GM12878 (cell line): Measurements from ENCODE around the gene FRK. TPM values are rescaled to one million over a fixed set of nuclear protein-coding genes. Genes with fewer than 3 reads are reported as not detected.

Experiments
- ATAC-seq: fragments of 200-7000 bp; cut with Tn5 transposase; 3 replicates; pipeline ENCODE4 v1.9.1; 2020; ENCODE audit warnings: mild to moderate bottlenecking, moderate library complexity
- BruUV-seq: library from RNA; stranded (reverse); fragments of 400-500 nt; replicated peaks from 2 replicates; lab custom pipeline; 2021; lab: Mats Ljungman, UMichigan
- CTCF ChIA-PET: fragments of 300-600 bp; sonication (Branson Sonifier 250); formaldehyde crosslinking; extraction: SDS; loops from one replicate; lab custom pipeline; 2021; ENCODE audit warnings: inconsistent platforms; lab: Yijun Ruan, JAX
- POLR2A ChIA-PET: fragments of 350-600 bp; formaldehyde crosslinking; extraction: SDS; loops from one replicate; lab custom pipeline; 2021; ENCODE audit warnings: inconsistent platforms; lab: Charles Lee
- RAD21 ChIA-PET: fragments of 300-600 bp; sonication (Branson Sonifier 250); formaldehyde crosslinking; loops from one replicate; lab custom pipeline; 2023; ENCODE audit warnings: antibody characterized with exemption; ENCODE audit not compliant: unreplicated experiment; lab: Charles Lee
- SMC1A ChIA-PET: fragments of 300-600 bp; sonication (Branson Sonifier 250); formaldehyde crosslinking; loops from one replicate; lab custom pipeline; 2023; ENCODE audit not compliant: unreplicated experiment, uncharacterized antibody; lab: Charles Lee
- DNase-seq: peaks from one replicate; pipeline ENCODE4 v3.0.0-alpha.2; 2011; ENCODE audit warnings: low read depth, low spot score
- FAIRE-seq: peaks from 3 replicates; lab custom pipeline; 2011; peaks lifted over from hg19 to GRCh38; lab: Jason Lieb, UNC
- H2AFZ ChIP-seq: 2 replicates; pipeline ENCODE4 v1.6.0; 2011; ENCODE audit warnings: low read depth, low read length, control low read depth; ENCODE audit not compliant: control insufficient read depth
- H3K27ac ChIP-seq: 2 replicates; pipeline ENCODE4 v1.5.1; 2011; ENCODE audit warnings: control low read depth; ENCODE audit not compliant: control insufficient read depth, insufficient read depth
- H3K27me3 ChIP-seq, 2 experiments: replicated peaks in 1 of 2; 2 replicates each; pipeline versions ENCODE4 v1.6.0 to v1.6.1; 2011; ENCODE audit warnings: low read length in 1 of 2; ENCODE audit not compliant: control insufficient read depth in 2 of 2, insufficient read depth in 2 of 2
- H3K36me3 ChIP-seq, 2 experiments: 2 replicates each; pipeline ENCODE4 v1.5.1; 2011; ENCODE audit warnings: low read length in 1 of 2; ENCODE audit not compliant: control insufficient read depth in 2 of 2, insufficient read depth in 2 of 2
- H3K4me1 ChIP-seq: 2 replicates; pipeline ENCODE4 v1.6.1; 2011; ENCODE audit warnings: mild to moderate bottlenecking, low read length, moderate library complexity, mixed read lengths; ENCODE audit not compliant: control insufficient read depth, insufficient read depth
- H3K4me2 ChIP-seq: 2 replicates; pipeline ENCODE4 v1.6.0; 2011; ENCODE audit warnings: control low read depth; ENCODE audit not compliant: control insufficient read depth, insufficient read depth
- H3K4me3 ChIP-seq: fragments of 200-600 bp; sonication (generic); 2 replicates; pipeline ENCODE4 v1.5.1; 2016
- H3K79me2 ChIP-seq: 2 replicates; pipeline ENCODE4 v1.6.0; 2011; ENCODE audit warnings: low read length; ENCODE audit not compliant: control insufficient read depth, insufficient read depth
- H3K9ac ChIP-seq: 2 replicates; pipeline ENCODE4 v1.8.0; 2011; ENCODE audit warnings: low read length, control low read depth, mixed read lengths; ENCODE audit not compliant: control insufficient read depth, insufficient read depth
- H3K9me3 ChIP-seq: replicated peaks from 3 replicates; pipeline ENCODE4 v1.5.1; 2011; ENCODE audit warnings: mild to moderate bottlenecking, low read length; ENCODE audit not compliant: control insufficient read depth, insufficient read depth
- H4K20me1 ChIP-seq: 2 replicates; pipeline ENCODE4 v1.6.0; 2011; ENCODE audit not compliant: control insufficient read depth, insufficient read depth
- BACH1 ChIP-seq: fragments of 450-650 bp; IDR thresholded peaks from 2 replicates; pipeline ENCODE4 v1.6.1; 2017; ENCODE audit warnings: mild to moderate bottlenecking, borderline replicate concordance
- BCLAF1 ChIP-seq: fragments of 450-650 bp; IDR thresholded peaks from 2 replicates; pipeline ENCODE4 v1.6.1; 2017; ENCODE audit warnings: antibody characterized with exemption, mild to moderate bottlenecking, moderate library complexity
- CHD2 ChIP-seq: IDR thresholded peaks from 2 replicates; pipeline ENCODE4 v1.6.1; 2011; ENCODE audit warnings: low read depth, low read length, improper control_type of control experiment, borderline replicate concordance
- CHD4 ChIP-seq: fragments of 200-600 bp; sonication (generic); IDR thresholded peaks from 2 replicates; pipeline ENCODE4 v1.6.1; 2016; ENCODE audit warnings: mild to moderate bottlenecking
- GATAD2B ChIP-seq: fragments of 450-650 bp; conservative IDR thresholded peaks from 2 replicates; pipeline ENCODE4 v1.6.1; 2017; ENCODE audit warnings: low read depth, mild to moderate bottlenecking, moderate library complexity
- HDAC2 ChIP-seq: fragments of 200-600 bp; sonication (generic); IDR thresholded peaks from 2 replicates; pipeline ENCODE4 v1.6.1; 2017
- HDAC6 ChIP-seq: fragments of 200-600 bp; sonication (generic); IDR thresholded peaks from one replicate; pipeline ENCODE4 v1.8.0; 2017; ENCODE audit warnings: antibody characterized with exemption; ENCODE audit not compliant: unreplicated experiment
- PML ChIP-seq: IDR thresholded peaks from 2 replicates; pipeline ENCODE4 v1.6.1; 2012; ENCODE audit warnings: low read length, inconsistent platforms
- POLR2AphosphoS2 ChIP-seq: IDR thresholded peaks from 2 replicates; pipeline ENCODE4 v1.6.1; 2011; ENCODE audit warnings: low read depth, mild to moderate bottlenecking, low read length, improper control_type of control experiment, moderate library complexity
- POU2F2 ChIP-seq: IDR thresholded peaks from 3 replicates; pipeline ENCODE4 v1.6.1; 2011; ENCODE audit warnings: low read depth, mild to moderate bottlenecking, low read length, borderline replicate concordance
- RELA ChIP-seq: fragments of 450-650 bp; IDR thresholded peaks from 2 replicates; pipeline ENCODE4 v1.8.0; 2014; ENCODE audit warnings: borderline replicate concordance; ENCODE audit not compliant: partially characterized antibody
- SMARCA5 ChIP-seq: fragments of 450-650 bp; IDR thresholded peaks from 2 replicates; pipeline ENCODE4 v1.6.1; 2017; ENCODE audit warnings: mild to moderate bottlenecking
- SPI1 ChIP-seq: IDR thresholded peaks from 2 replicates; pipeline ENCODE4 v1.6.1; 2011; ENCODE audit warnings: low read depth, mild to moderate bottlenecking, low read length, moderate library complexity, borderline replicate concordance; ENCODE audit not compliant: insufficient read depth
- ZNF24 ChIP-seq: fragments of 450-650 bp; IDR thresholded peaks from 2 replicates; pipeline ENCODE4 v1.6.1; 2017; ENCODE audit warnings: antibody characterized with exemption, mild to moderate bottlenecking
- ZNF274 ChIP-seq: IDR thresholded peaks from one replicate; pipeline ENCODE4 v1.8.0; 2011; ENCODE audit not compliant: insufficient read length, insufficient read depth
- WGBS: methylation state at CpG from one replicate; pipeline ENCODE4 v1.1.6; 2016; ENCODE audit warnings: low lambda C conversion rate; ENCODE audit not compliant: insufficient replicate concordance, insufficient coverage; ENCODE audit errors: missing lambda C conversion rate; 5-methylcytosine and 5-hydroxymethylcytosine counted together
- in situ Hi-C: fragments of 300-500 bp; cut with MboI; formaldehyde crosslinking; loops from 9 replicates; pipeline ENCODE4 v1.14.3; 2018; ENCODE audit warnings: mixed read lengths
- intact Hi-C: fragments of 100-400 bp; cut with micrococcal nuclease; formaldehyde crosslinking; loops from one replicate; pipeline ENCODE4 v1.14.2; 2022; ENCODE audit not compliant: unreplicated experiment
- polyA plus RNA-seq, 11 experiments: library from polyadenylated mRNA; depleted of rRNA in 4 of 11; unstranded in 6 of 11; stranded (reverse) in 5 of 11; fragments of >200 nt; fragmentation: Nextera tagmentation in 4 of 11; fragmentation: Illumina TruSeq in 1 of 11; extraction: Ambion mirVana in 4 of 11; extraction: Trizol in 1 of 11; gene quantifications; 1 replicate in 1 of 11; 2 replicates in 10 of 11; pipeline versions ENCODE4 v1.2.1 to v1.2.3, GENCODE V29; 2011 to 2016; ENCODE audit warnings: inconsistent platforms in 2 of 11, missing spikeins in 2 of 11, low read depth in 1 of 11
- total RNA-seq, 4 experiments: library from RNA; depleted of rRNA in 3 of 4; stranded (reverse); fragments of >200 nt in 3 of 4; fragmentation: Illumina TruSeq in 1 of 4; extraction: Trizol in 1 of 4; gene quantifications; 2 replicates each; pipeline versions ENCODE4 v1.2.1 to v1.2.3, GENCODE V29; 2013 to 2021
- TF ChIP-seq, protein P1 (sequence below): IDR thresholded peaks from 2 replicates; pipeline ENCODE4 v1.6.1; 2012; ENCODE audit warnings: low read depth, low read length, improper control_type of control experiment

Gene FRK
- total and polyA plus RNA-seq, 10 of the 15 experiments (the other 5 are each of a cell fraction or from before 2014, with no cell fraction given): 0.29 to 2.4 (median 1.2) TPM

DNA sequence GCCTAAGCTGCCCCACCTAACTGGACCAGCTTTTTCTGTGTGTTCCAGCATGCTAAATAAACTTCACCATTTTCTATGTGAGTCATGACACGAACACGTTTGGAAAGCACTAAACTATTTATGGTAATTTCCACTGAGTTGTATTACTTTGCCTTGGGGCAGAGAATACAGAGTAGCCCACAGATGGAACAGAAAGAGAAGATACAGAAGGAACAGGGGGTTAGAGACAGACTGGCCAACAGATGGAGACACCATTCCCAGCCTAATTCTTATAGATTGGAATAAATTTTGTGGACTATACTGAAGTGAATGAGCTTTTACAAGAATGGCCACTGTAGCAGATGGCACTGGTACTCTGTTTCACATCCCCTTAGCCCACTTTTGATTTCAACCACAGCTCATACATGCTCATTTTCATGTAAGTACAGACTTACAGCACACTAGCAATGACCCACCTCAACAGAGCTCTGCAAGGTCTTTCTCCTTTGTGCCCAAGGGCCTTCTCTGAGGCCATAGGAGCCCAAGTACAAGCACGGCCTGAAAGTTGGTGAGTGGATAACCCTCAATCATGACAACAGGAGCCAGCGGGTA, 26.8 kb upstream of the FRK start (continued):
- TF ChIP-seq BCLAF1: no peak
- TF ChIP-seq, protein P1, sequence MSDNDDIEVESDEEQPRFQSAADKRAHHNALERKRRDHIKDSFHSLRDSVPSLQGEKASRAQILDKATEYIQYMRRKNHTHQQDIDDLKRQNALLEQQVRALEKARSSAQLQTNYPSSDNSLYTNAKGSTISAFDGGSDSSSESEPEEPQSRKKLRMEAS: no peak
- TF ChIP-seq RELA: no peak
- TF ChIP-seq GATAD2B: no peak; the same call in 1 of the 2 replicates
- peak; percentile 96 for TF ChIP-seq SPI1
- peak; percentile 65; the same call in 2 of the 3 replicates for TF ChIP-seq POU2F2

- SMC1A ChIA-PET: interaction anchor here (0.8 to 6.0 kb wide), 6 partner anchors 10 to 72 kb away, joined by 3 to 101 read pairs (median 64); partner anchors contain the start of gene FRK
- Histone ChIP-seq H4K20me1 (no peaks in the 10 kb centered on the region), H3K4me3 (no peak overlapping the region), H3K27ac (no peak overlapping the region), H3K9ac (no peak overlapping the region), H3K4me1 (peaks cover 35% of the 10 kb centered on the region), H3K36me3 (no peaks in the 10 kb centered on the region), H2AFZ (no peak overlapping the region), H3K9me3 (peaks cover 2% of the 10 kb centered on the region; the same call in 2 of the 3 replicates), H3K27me3 (no peaks in the 10 kb centered on the region), H3K4me2 (no peak overlapping the region), H3K79me2 (no peaks in the 10 kb centered on the region; the same call in none of the 2 replicates)
- FAIRE-seq (no peak), ATAC-seq (no peak), DNase-seq (no peak)
- POLR2A ChIA-PET: interaction anchor here (1.3 kb wide), 1 partner anchor 24 kb away, joined by 3 read pairs; the partner anchor contains the start of gene FRK
- intact Hi-C loops: no loop called here
- TF ChIP-seq ZNF274 (no peak), HDAC2 (no peak), CHD2 (no peak), BACH1 (no peak), CHD4 (no peak), SMARCA5 (no peak), POLR2AphosphoS2 (no peak), PML (no peak), ZNF24 (no peak), BCLAF1 (no peak), HDAC6 (no peak)
- RAD21 ChIA-PET: interaction anchor here (1.4 to 6.1 kb wide), 3 partner anchors 18 to 71 kb away, joined by 3 to 61 read pairs (median 50); partner anchors contain the start of gene FRK
- 96% methylated on average over 2 of the region's 2 CpGs for WGBS
- CTCF ChIA-PET: interaction anchor here (1.2 to 6.1 kb wide), 4 partner anchors 13 to 72 kb away, joined by 3 to 63 read pairs (median 10); no protein-coding TSS in a partner anchor
- in situ Hi-C loops: no loop called here
- BruUV-seq: no TSS peak
Observed at GRCh38 chr6:116084284-116084683, 23.6 kb upstream of the FRK start.
